ENCODE measurements around the gene CDA.

CDA gene

DNA sequence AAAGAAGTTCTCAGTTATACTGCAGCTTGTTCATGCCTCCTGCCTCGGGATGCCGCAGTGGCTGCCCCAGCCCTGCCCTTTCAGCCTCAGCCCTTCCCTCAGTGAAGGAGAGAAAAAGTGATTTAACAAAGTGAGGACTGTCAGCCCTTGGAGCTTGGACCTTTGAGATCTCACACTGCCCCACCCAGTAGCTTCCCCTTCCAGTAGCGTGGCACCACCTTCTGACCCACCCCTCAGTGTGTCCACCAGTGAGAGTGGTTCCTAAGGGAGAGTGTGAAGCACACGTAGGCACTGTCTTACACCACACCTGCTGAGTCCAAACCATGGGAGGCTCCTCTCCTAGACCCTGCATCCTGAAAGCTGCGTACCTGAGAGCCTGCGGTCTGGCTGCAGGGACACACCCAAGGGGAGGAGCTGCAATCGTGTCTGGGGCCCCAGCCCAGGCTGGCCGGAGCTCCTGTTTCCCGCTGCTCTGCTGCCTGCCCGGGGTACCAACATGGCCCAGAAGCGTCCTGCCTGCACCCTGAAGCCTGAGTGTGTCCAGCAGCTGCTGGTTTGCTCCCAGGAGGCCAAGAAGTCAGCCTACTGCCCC lies at the start of gene CDA:
Gene CDA, plus strand, starts transcription at position 464 of the 592 bp plus-strand sequence. Its CDS starts 33 bp downstream, at position 497.
- Histone ChIP-seq H3K27me3 (ENCODE audit: insufficient read depth, low read length) (no peaks in the 10 kb centered on the region), H3K4me3 (ENCODE audit: low read depth, low read length) (no peak within 1 kb of the TSS), H3K36me3 (ENCODE audit: insufficient read depth, low read length) (no peaks in the 10 kb centered on the region), H2AFZ (ENCODE audit: low read length, unreplicated experiment) (no peak within 1 kb of the TSS), H3K4me1 (ENCODE audit: control insufficient read depth, insufficient read depth, low read length, unreplicated experiment) (peaks cover 15% of the 10 kb centered on the region), H3K27ac (ENCODE audit: low read depth, low read length) (no peak within 1 kb of the TSS), H3K79me2 (ENCODE audit: control insufficient read depth, insufficient read depth, low read length, unreplicated experiment) (no peaks in the 10 kb centered on the region)

- no peak overlapping the region for H3K27ac ChIP-seq (ENCODE audit: low read depth, low read length)
- H3K27me3 ChIP-seq (ENCODE audit: insufficient read depth, low read length) = peaks cover 18% of the 10 kb centered on the region
- H3K36me3 ChIP-seq (ENCODE audit: insufficient read depth, low read length) = no peaks in the 10 kb centered on the region
- H3K4me3 ChIP-seq (ENCODE audit: low read depth, low read length) = no peak overlapping the region
- no peaks in the 10 kb centered on the region for H3K79me2 ChIP-seq (ENCODE audit: control insufficient read depth, insufficient read depth, low read length, unreplicated experiment)
- H2AFZ ChIP-seq (ENCODE audit: low read length, unreplicated experiment) = no peak overlapping the region
- no peaks in the 10 kb centered on the region for H3K4me1 ChIP-seq (ENCODE audit: control insufficient read depth, insufficient read depth, low read length, unreplicated experiment)
These were observed 48.6 kb upstream of the CDA start for GRCh38 chr1:20540281-20540680.

- Histone ChIP-seq H3K27ac (ENCODE audit: low read depth, low read length) (no peak overlapping the region), H3K27me3 (ENCODE audit: insufficient read depth, low read length) (peaks cover 15% of the 10 kb centered on the region), H2AFZ (ENCODE audit: low read length, unreplicated experiment) (no peak overlapping the region), H3K36me3 (ENCODE audit: insufficient read depth, low read length) (no peaks in the 10 kb centered on the region), H3K4me3 (ENCODE audit: low read depth, low read length) (no peak overlapping the region), H3K4me1 (ENCODE audit: control insufficient read depth, insufficient read depth, low read length, unreplicated experiment) (peaks cover 4% of the 10 kb centered on the region), H3K79me2 (ENCODE audit: control insufficient read depth, insufficient read depth, low read length, unreplicated experiment) (no peaks in the 10 kb centered on the region)
These were observed 42.3 kb upstream of the CDA start for GRCh38 chr1:20546637-20547036.

GRCh38 chr1:20551161-20551560 lies 37.7 kb upstream of the CDA start:
- Histone ChIP-seq H3K4me1 (ENCODE audit: control insufficient read depth, insufficient read depth, low read length, unreplicated experiment) (peaks cover 4% of the 10 kb centered on the region), H3K4me3 (ENCODE audit: low read depth, low read length) (no peak overlapping the region), H2AFZ (ENCODE audit: low read length, unreplicated experiment) (no peak overlapping the region), H3K79me2 (ENCODE audit: control insufficient read depth, insufficient read depth, low read length, unreplicated experiment) (no peaks in the 10 kb centered on the region), H3K27me3 (ENCODE audit: insufficient read depth, low read length) (peaks cover 34% of the 10 kb centered on the region), H3K36me3 (ENCODE audit: insufficient read depth, low read length) (no peaks in the 10 kb centered on the region), H3K27ac (ENCODE audit: low read depth, low read length) (no peak overlapping the region)

GRCh38 chr1:20551945-20552727 lies 36.8 kb upstream of the CDA start, which contains the start of gene FAM43B:
Gene FAM43B, plus strand, starts transcription at chr1:20552573. Its CDS starts 401 bp downstream, at chr1:20552974.
- Histone ChIP-seq H2AFZ (ENCODE audit: low read length, unreplicated experiment) (peak within 1 kb of the TSS; percentile 18), H3K4me3 (ENCODE audit: low read depth, low read length) (peak within 1 kb of the TSS; percentile 70), H3K36me3 (ENCODE audit: insufficient read depth, low read length) (no peaks in the 10 kb centered on the region), H3K79me2 (ENCODE audit: control insufficient read depth, insufficient read depth, low read length, unreplicated experiment) (no peaks in the 10 kb centered on the region), H3K27me3 (ENCODE audit: insufficient read depth, low read length) (peaks cover 34% of the 10 kb centered on the region), H3K4me1 (ENCODE audit: control insufficient read depth, insufficient read depth, low read length, unreplicated experiment) (peaks cover 4% of the 10 kb centered on the region), H3K27ac (ENCODE audit: low read depth, low read length) (no peak within 1 kb of the TSS)

GRCh38 chr1:20552728-20553445 lies 36.0 kb upstream of the CDA start:
- no peaks in the 10 kb centered on the region for H3K36me3 ChIP-seq (ENCODE audit: insufficient read depth, low read length)
- H3K79me2 ChIP-seq (ENCODE audit: control insufficient read depth, insufficient read depth, low read length, unreplicated experiment) = no peaks in the 10 kb centered on the region
- H2AFZ ChIP-seq (ENCODE audit: low read length, unreplicated experiment) = no peak overlapping the region
- H3K4me1 ChIP-seq (ENCODE audit: control insufficient read depth, insufficient read depth, low read length, unreplicated experiment) = peaks cover 4% of the 10 kb centered on the region
- peak overlapping the region; percentile 70 for H3K4me3 ChIP-seq (ENCODE audit: low read depth, low read length)
- peaks cover 34% of the 10 kb centered on the region for H3K27me3 ChIP-seq (ENCODE audit: insufficient read depth, low read length)
- H3K27ac ChIP-seq (ENCODE audit: low read depth, low read length) = no peak overlapping the region

DNA sequence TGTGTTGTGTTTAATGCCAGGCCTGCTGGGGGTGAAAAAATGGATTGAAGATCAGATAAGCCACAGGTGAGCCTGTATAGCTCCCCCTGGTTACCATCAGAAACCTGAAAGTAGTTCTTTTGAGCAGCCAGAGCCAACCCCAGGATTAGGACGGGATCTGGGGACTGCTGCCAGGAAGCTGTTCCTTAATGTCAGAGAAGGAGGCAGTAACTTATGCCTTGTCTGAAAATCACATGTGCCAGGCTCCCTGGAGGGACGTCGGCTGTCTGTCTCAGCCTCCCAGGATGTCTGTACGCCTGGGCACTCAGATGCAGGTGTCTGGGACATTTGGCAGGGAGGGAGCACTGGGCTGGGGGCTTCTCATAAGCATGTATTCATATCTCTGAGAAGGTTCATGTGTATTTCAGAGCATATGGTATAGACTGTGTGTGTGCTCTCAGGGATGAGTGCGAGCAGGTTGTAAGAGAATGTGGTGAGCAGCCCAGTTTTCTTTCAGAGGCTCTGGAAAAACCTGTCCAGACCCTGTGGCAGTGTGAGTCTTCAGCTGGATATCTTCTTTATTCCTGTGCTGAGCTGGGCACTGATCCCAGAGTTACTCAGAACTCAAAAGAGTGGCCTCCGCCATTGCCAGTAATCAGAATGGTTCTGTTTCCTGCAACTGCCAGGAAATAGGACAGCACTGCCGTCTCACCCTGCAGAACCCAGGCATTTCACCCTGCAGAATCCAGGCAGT lies 33.7 kb upstream of the CDA start:
- Histone ChIP-seq H2AFZ (ENCODE audit: low read length, unreplicated experiment) (no peak overlapping the region), H3K79me2 (ENCODE audit: control insufficient read depth, insufficient read depth, low read length, unreplicated experiment) (no peaks in the 10 kb centered on the region), H3K27me3 (ENCODE audit: insufficient read depth, low read length) (peaks cover 34% of the 10 kb centered on the region), H3K4me1 (ENCODE audit: control insufficient read depth, insufficient read depth, low read length, unreplicated experiment) (peaks cover 11% of the 10 kb centered on the region), H3K4me3 (ENCODE audit: low read depth, low read length) (no peak overlapping the region), H3K27ac (ENCODE audit: low read depth, low read length) (no peak overlapping the region), H3K36me3 (ENCODE audit: insufficient read depth, low read length) (no peaks in the 10 kb centered on the region)

DNA sequence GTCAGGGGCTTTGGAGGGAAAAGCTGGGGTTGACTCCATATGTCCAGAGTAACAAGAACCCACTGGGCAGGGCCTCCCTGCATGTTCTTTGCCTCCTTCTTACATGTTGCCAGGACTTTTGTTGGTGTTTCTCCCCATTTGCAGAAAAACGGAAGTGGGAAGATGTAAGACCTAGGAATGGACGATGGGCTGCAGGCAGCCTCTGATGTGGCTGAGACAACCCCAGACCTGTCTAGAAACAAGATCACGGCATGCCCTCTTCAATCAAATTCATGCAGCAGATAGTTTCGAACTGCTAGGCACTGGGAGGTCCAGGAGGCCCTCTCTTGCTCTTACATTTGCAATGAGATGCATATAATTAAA lies 33.2 kb upstream of the CDA start:
- Histone ChIP-seq H3K4me1 (ENCODE audit: control insufficient read depth, insufficient read depth, low read length, unreplicated experiment) (peaks cover 11% of the 10 kb centered on the region), H3K4me3 (ENCODE audit: low read depth, low read length) (no peak overlapping the region), H3K27me3 (ENCODE audit: insufficient read depth, low read length) (peaks cover 36% of the 10 kb centered on the region), H3K79me2 (ENCODE audit: control insufficient read depth, insufficient read depth, low read length, unreplicated experiment) (no peaks in the 10 kb centered on the region), H2AFZ (ENCODE audit: low read length, unreplicated experiment) (no peak overlapping the region), H3K36me3 (ENCODE audit: insufficient read depth, low read length) (no peaks in the 10 kb centered on the region), H3K27ac (ENCODE audit: low read depth, low read length) (no peak overlapping the region)

DNA sequence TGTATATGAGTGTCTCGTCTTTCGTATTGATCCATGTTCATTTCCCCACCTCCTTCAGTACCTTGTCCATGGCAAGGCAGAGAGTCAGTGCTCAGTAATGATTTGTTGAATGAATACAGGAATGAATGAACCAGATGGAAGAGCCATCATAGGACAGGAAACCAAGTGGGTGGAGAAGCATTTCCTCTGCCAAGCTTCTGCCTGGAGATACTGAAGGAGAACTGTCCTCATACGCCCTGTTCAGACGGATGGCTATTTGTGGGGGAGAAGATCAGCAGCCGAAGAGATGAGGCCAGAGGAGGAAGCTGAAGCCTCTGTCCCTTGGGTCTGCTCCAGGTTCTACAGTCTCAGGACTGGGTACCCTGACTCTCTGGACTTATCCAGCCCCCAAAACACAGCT lies 30.7 kb upstream of the CDA start:
- Histone ChIP-seq H3K79me2 (ENCODE audit: control insufficient read depth, insufficient read depth, low read length, unreplicated experiment) (no peaks in the 10 kb centered on the region), H3K36me3 (ENCODE audit: insufficient read depth, low read length) (no peaks in the 10 kb centered on the region), H2AFZ (ENCODE audit: low read length, unreplicated experiment) (no peak overlapping the region), H3K4me3 (ENCODE audit: low read depth, low read length) (no peak overlapping the region), H3K4me1 (ENCODE audit: control insufficient read depth, insufficient read depth, low read length, unreplicated experiment) (peaks cover 7% of the 10 kb centered on the region), H3K27me3 (ENCODE audit: insufficient read depth, low read length) (peaks cover 35% of the 10 kb centered on the region), H3K27ac (ENCODE audit: low read depth, low read length) (no peak overlapping the region)

GRCh38 chr1:20560966-20561365 lies 27.9 kb upstream of the CDA start:
- Histone ChIP-seq H3K79me2 (ENCODE audit: control insufficient read depth, insufficient read depth, low read length, unreplicated experiment) (no peaks in the 10 kb centered on the region), H3K27me3 (ENCODE audit: insufficient read depth, low read length) (peaks cover 20% of the 10 kb centered on the region)

More at GRCh38 chr1:20560966-20561365, 27.9 kb upstream of the CDA start:
- H3K4me3 ChIP-seq (ENCODE audit: low read depth, low read length) = no peak overlapping the region
- H3K4me1 ChIP-seq (ENCODE audit: control insufficient read depth, insufficient read depth, low read length, unreplicated experiment) = peaks cover 7% of the 10 kb centered on the region
- no peak overlapping the region for H3K27ac ChIP-seq (ENCODE audit: low read depth, low read length)
- no peak overlapping the region for H2AFZ ChIP-seq (ENCODE audit: low read length, unreplicated experiment)
- no peaks in the 10 kb centered on the region for H3K36me3 ChIP-seq (ENCODE audit: insufficient read depth, low read length)
